Hematopoietic multipotent progenitor cell treated with erythropoietin and hydrocortisone succinate and interleukin-3 and kit ligand, for 17 days (in vitro differentiated cells): ENCODE data around the gene LYPD4.
"Not testable (repeated sequence)": the region's sequence is repeated elsewhere in the genome, so short reads cannot be mapped to it uniquely, and the experiment has no call there.

ENCODE experiments used
- DNase-seq: peaks from one replicate; pipeline ENCODE4 v3.0.0-alpha.2; 2015; ENCODE audit warnings: low spot score

The LYPD4 gene

GRCh38 chr19:41799444-41800000 is 45.0 kb downstream of the LYPD4 start:
- no peak for DNase-seq

GRCh38 chr19:41796901-41797300 is 47.6 kb downstream of the LYPD4 start:
- no peak for DNase-seq

GRCh38 chr19:41796362-41796761 is 48.1 kb downstream of the LYPD4 start, which contains the start of gene CEACAM3:
CEACAM3 (plus strand) TSS chr19:41796587; CDS start chr19:41796678, 91 bp downstream.
- no peak for DNase-seq

GRCh38 chr19:41795031-41795461 is 49.4 kb downstream of the LYPD4 start:
- DNase-seq: peak; percentile 48

GRCh38 chr19:41793414-41793727 is 51.1 kb downstream of the LYPD4 start:
- DNase-seq: no peak

GRCh38 chr19:41792513-41793413 is 51.7 kb downstream of the LYPD4 start:
- DNase-seq: peak; percentile 10

- not testable (repeated sequence) for DNase-seq
Measured at GRCh38 chr19:41789053-41789452, 55.4 kb downstream of the LYPD4 start.

GRCh38 chr19:41788518-41788917 is 56.0 kb downstream of the LYPD4 start:
- not testable (repeated sequence) for DNase-seq
